GM13977 (cell line): ENCODE measurements around the gene CACNA2D3.

Source experiments
- DNase-seq: peaks from one replicate; pipeline ENCODE4 v3.0.0; 2012; ENCODE audit warnings: low spot score
- CTCF ChIP-seq: IDR thresholded peaks from 2 replicates; pipeline ENCODE4 v1.5.1; 2012; ENCODE audit warnings: mild to moderate bottlenecking, control low read depth; ENCODE audit not compliant: insufficient read depth; ENCODE audit errors: extremely low read depth, missing control alignments
- in situ Hi-C: fragments of 300-500 bp; cut with MboI; formaldehyde crosslinking; loops from one replicate; pipeline ENCODE4 v1.12.0; 2022; ENCODE audit warnings: low sequenced_read_pairs, low pct_unique_long_range_greater_than_20kb, mixed read lengths, inconsistent platforms; ENCODE audit not compliant: unreplicated experiment

The CACNA2D3 gene

GRCh38 chr3:54873059-54874010 is 751.0 kb downstream of the CACNA2D3 start:
- no peak for DNase-seq
- in situ Hi-C loops: no loop called here
- TF ChIP-seq CTCF: no peak

GRCh38 chr3:54874816-54875556 is 752.6 kb downstream of the CACNA2D3 start:
- in situ Hi-C loops: no loop called here
- no peak for DNase-seq
- TF ChIP-seq CTCF: no peak

GRCh38 chr3:54875596-54876268 is 753.4 kb downstream of the CACNA2D3 start:
- no peak for TF ChIP-seq CTCF
- no peak for DNase-seq
- in situ Hi-C loops: no loop called here

GRCh38 chr3:54876694-54877093 is 754.3 kb downstream of the CACNA2D3 start:
- DNase-seq: no peak
- no peak for TF ChIP-seq CTCF
- in situ Hi-C loops: no loop called here

- no peak for TF ChIP-seq CTCF
- in situ Hi-C loops: no loop called here
- DNase-seq: no peak
Measured at GRCh38 chr3:54877730-54878129, 755.4 kb downstream of the CACNA2D3 start.

- in situ Hi-C loops: no loop called here
- DNase-seq: no peak
- TF ChIP-seq CTCF: no peak
Measured at GRCh38 chr3:54878145-54878544, 755.8 kb downstream of the CACNA2D3 start.
